H7 (cell line): Measurements from ENCODE around the gene WDR6. TPM values are rescaled to one million over a fixed set of nuclear protein-coding genes. Genes with fewer than 3 reads are reported as not detected.

ENCODE experiments used
- DNase-seq: peaks from one replicate; pipeline ENCODE4 v3.0.0; 2012
- H3K27me3 ChIP-seq: 2 replicates; pipeline ENCODE4 v1.6.0; 2011; ENCODE audit warnings: mild to moderate bottlenecking, low read length; ENCODE audit not compliant: control insufficient read depth, insufficient read depth
- H3K36me3 ChIP-seq: replicated peaks from 2 replicates; pipeline ENCODE4 v1.5.1; 2011; ENCODE audit warnings: low read length; ENCODE audit not compliant: control insufficient read depth, insufficient read depth
- H3K4me3 ChIP-seq: 2 replicates; pipeline ENCODE4 v1.5.1; 2011; ENCODE audit warnings: low read depth, mild to moderate bottlenecking, control low read depth, low read length, moderate library complexity; ENCODE audit not compliant: insufficient read depth
- total RNA-seq: library from RNA; depleted of rRNA; stranded (reverse); fragments of >200 nt; shearing (Covaris generic); gene quantifications from 2 replicates; pipeline ENCODE4 v1.2.3, GENCODE V29; 2014

Gene WDR6
- total RNA-seq, 1 experiment from 2014 or later = 141 TPM

GRCh38 chr3:49016414-49017228, 9.4 kb downstream of the WDR6 start:
- peak; percentile 24 for DNase-seq
- Histone ChIP-seq H3K36me3 (peaks cover 37% of the 10 kb centered on the region), H3K27me3 (no peaks in the 10 kb centered on the region), H3K4me3 (no peak overlapping the region)

- Histone ChIP-seq H3K36me3 (peaks cover 32% of the 10 kb centered on the region), H3K4me3 (peak overlapping the region; percentile 92), H3K27me3 (no peaks in the 10 kb centered on the region)
- peak; percentile 72 for DNase-seq
Measured at GRCh38 chr3:49017229-49017970, 10.2 kb downstream of the WDR6 start.

- DNase-seq = peak; percentile 96
- Histone ChIP-seq H3K27me3 (no peaks in the 10 kb centered on the region), H3K4me3 (peak within 1 kb of the TSS; percentile 92), H3K36me3 (peaks cover 32% of the 10 kb centered on the region)
Measured at GRCh38 chr3:49017971-49018706, 10.9 kb downstream of the WDR6 start, which contains the start of gene DALRD3. TSS of gene DALRD3 (minus strand) at chr3:49018580. CDS start at chr3:49018564, 16 bp downstream.

DNA sequence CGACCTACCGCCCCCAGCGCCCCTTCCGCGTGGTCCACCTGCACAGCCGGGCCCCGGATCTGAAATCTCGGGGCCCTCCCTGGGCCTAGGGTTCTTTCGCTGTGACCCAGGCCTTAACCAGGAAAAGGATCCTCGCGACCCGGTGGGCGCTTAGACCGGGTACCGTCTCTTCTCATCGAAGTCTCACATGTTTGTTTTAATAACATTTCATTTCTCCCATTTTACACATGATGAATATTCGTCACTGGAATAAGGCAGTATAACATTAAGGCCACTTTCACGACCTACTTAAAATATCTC, 11.5 kb downstream of the WDR6 start:
- Histone ChIP-seq H3K4me3 (peak overlapping the region; percentile 92), H3K27me3 (no peaks in the 10 kb centered on the region), H3K36me3 (peaks cover 32% of the 10 kb centered on the region)
- no peak for DNase-seq

GRCh38 chr3:49019941-49020329, 12.7 kb downstream of the WDR6 start:
- Histone ChIP-seq H3K4me3 (peak overlapping the region; percentile 96), H3K36me3 (peaks cover 35% of the 10 kb centered on the region), H3K27me3 (no peaks in the 10 kb centered on the region)
- no peak for DNase-seq

DNA sequence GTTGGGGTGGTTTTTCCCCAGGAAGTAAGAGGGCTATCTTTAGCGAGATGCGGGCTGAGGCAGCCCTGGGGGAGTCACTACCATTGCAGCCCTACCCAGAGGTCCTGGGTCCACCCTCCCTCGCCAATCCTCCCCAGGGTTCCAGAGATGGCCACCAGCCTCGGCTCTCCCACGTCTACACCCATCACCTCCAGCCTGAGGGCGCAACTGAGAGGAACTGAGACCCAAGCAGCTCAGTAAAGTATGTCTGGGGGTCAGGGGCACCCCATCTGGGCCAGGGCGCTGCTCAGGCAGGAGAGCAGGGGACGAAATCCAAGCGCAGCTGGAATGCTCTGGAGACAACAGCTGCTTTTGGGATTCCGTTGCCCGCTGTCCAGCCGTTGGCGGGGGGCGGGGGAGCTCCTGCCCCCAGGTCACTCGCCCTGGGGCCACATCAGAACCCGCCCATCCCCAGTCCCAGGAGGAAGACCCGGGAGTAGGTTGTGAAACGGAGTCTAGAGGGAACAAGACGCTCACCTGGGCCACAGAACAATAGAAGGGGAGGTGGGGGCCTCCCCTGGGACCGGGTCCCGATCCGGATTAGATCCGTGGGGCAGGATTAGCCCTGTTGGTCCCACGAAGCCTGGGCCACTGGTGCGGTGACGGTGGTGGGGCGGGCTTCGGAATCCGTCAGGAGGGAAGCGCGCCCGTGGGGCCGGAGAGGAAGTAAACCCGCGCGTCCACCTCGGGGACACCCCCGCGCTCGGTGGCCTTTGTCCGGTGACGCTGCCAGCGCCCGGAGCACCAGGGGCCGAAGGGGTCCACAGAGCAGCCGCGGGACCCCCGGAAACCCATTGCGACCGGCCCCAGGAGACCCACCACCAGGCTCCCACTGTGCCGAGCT, 13.4 kb downstream of the WDR6 start:
- Histone ChIP-seq H3K27me3 (no peaks in the 10 kb centered on the region), H3K4me3 (peak overlapping the region; percentile 96), H3K36me3 (peaks cover 35% of the 10 kb centered on the region)
- peak; percentile 88 for DNase-seq

DNA sequence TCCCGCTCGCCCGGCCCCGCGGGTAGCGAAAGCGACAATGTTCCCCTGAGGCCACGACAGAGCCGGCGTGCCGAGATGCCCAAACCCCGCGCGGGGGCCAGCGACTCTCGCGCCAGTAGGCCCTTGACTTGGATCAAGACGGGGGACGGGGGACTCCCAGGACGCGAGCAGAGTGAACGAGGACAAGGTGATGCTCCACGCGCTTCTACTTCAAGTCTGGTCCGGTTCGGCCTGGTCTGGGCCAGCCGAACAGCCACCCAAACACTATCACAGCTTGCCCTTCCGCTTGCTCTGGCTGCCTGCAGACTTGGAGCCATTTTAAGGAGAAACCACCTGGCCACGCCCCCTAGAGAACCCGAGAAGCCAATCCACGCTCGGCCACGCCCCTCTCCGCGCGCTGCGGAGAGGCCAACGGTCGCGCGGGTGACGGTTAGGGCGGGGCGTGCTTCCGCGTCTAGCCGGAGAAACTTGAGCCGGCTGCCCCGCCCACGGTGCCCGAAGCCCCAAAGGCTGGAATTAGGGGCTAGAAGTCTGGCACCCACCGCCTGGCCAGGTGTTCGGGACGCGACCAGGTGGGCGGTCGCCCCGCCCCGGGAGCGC, 14.1 kb downstream of the WDR6 start:
- Histone ChIP-seq H3K27me3 (no peaks in the 10 kb centered on the region), H3K36me3 (peaks cover 34% of the 10 kb centered on the region), H3K4me3 (peak overlapping the region; percentile 96)
- peak; percentile 98 for DNase-seq

DNA sequence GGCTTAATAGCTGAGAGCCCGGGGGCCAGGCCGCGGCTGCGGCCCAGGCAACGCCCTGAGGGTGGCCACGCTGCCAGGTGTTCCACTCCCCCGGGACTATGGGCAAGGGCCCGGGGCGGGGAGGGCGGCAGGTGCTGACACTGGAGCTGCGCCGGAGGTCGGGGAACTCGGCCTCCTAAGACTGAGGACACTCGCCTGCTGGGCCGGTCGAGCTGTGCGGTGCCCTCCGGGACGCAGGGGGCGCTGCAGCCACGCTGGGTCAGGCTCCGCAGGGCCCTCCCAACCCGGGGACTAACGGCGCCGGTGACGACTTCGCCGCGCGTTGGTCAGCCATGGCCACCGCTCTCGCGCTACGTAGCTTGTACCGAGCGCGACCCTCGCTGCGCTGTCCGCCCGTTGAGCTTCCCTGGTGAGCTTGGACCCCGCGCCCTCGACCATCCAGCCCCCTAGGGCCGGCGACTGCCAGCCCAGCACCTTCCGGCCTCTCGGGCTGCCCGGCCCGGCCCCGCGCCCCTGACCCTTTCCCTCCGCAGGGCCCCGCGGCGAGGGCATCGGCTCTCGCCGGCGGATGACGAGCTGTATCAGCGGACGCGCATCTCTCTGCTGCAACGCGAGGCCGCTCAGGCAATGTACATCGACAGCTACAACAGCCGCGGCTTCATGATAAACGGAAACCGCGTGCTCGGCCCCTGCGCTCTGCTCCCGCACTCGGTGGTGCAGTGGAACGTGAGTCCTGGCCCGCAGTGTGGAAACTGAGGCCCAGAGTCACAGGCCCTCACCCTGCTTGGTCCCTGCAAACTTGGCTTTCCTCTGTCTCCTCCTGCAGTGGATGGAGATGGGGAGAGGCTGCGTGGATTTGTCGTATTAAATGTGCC, 14.9 kb downstream of the WDR6 start, which contains the start of gene NDUFAF3:
NDUFAF3 (plus strand) TSS at position 309 of the 875 bp plus-strand sequence; CDS start at position 333, 24 bp downstream.
- Histone ChIP-seq H3K27me3 (no peaks in the 10 kb centered on the region), H3K36me3 (peaks cover 35% of the 10 kb centered on the region), H3K4me3 (peak within 1 kb of the TSS; percentile 96)
- peak; percentile 98 for DNase-seq

GRCh38 chr3:49022688-49023171, 15.5 kb downstream of the WDR6 start:
- Histone ChIP-seq H3K27me3 (no peaks in the 10 kb centered on the region), H3K4me3 (peak overlapping the region; percentile 96), H3K36me3 (peaks cover 39% of the 10 kb centered on the region)
- peak; percentile 62 for DNase-seq

DNA sequence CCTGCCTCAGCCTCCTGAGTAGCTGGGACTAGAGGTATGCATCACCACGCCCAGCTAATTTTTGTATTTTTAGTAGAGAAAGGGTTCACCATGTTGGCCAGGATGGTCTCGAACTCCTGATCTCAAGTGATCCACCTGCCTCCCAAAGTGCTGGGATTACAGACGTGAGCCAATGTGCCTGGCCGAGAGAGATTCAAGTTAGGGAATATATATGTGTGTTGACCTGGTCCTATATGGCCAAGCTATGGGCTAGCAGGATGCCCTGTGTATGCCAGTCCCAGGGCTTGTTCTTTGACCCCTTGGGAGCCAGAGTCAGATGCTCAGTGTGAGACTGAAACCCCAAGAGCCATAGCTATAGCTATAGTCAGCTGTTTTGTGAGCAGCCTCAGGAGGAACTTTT, 16.6 kb downstream of the WDR6 start:
- DNase-seq = no peak
- H3K36me3 ChIP-seq = peaks cover 42% of the 10 kb centered on the region
- H3K27me3 ChIP-seq = no peaks in the 10 kb centered on the region
- no peak overlapping the region for H3K4me3 ChIP-seq

- H3K27me3 ChIP-seq = no peaks in the 10 kb centered on the region
- H3K4me3 ChIP-seq = no peak overlapping the region
- H3K36me3 ChIP-seq = peaks cover 42% of the 10 kb centered on the region
- no peak for DNase-seq
Measured at GRCh38 chr3:49024449-49024848, 17.3 kb downstream of the WDR6 start.

DNA sequence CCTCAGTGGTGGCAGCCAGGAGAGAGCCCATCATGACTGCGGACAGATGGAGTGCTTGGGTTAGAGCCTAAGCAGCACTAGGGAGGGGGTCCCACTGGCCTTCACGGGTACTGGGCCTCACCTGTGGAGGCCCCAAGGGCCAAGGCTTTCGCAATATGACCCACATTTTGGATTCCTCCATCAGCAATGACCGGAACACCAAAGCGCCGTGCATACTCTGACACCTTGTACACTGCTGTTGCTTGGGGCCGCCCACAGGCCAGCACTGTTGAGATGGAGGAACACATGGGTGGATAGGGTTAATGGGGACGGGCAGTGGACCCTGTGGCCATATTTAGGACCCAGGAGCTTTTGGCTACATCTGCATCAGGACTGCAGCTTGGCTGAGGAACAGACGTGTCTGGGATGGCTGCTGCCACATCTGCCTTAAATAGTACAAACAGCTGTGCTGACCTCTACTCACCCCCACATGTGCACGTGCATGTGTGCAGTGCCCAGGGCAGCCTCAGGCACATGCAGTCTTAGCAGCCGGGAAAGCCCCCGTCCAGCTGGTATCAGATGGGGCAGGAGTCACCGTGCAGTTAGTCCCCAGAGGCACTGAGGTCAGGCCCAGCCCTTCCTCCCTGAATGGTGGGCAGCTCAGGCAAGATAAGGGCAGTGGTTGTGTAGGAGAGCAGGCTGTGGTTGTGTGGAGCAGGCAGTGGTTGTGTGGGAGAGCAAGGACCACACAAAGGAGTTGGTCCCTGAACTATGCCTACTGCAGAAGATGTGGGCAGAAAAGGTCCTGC, 18.0 kb downstream of the WDR6 start:
- Histone ChIP-seq H3K36me3 (peaks cover 42% of the 10 kb centered on the region), H3K4me3 (no peak overlapping the region), H3K27me3 (no peaks in the 10 kb centered on the region)
- peak; percentile 18 for DNase-seq
